WTC11 (cell line): Measurements from ENCODE around the gene SLC6A18. TPM values are rescaled to one million over a fixed set of nuclear protein-coding genes. Genes with fewer than 3 reads are reported as not detected.

Experiments used
- ATAC-seq: fragments of 200-7000 bp; cut with Tn5 transposase; 2 replicates; pipeline ENCODE4 v1.10.0; 2021; ENCODE audit warnings: mild to moderate bottlenecking, moderate library complexity
- CTCF ChIA-PET: fragments of 300-600 bp; sonication (Branson Sonifier 250); formaldehyde crosslinking; loops from one replicate; lab custom pipeline; 2021; ENCODE audit warnings: antibody characterized with exemption; lab: Charles Lee
- POLR2A ChIA-PET: fragments of 350-600 bp; sonication (Branson Sonifier 250); formaldehyde crosslinking; loops from one replicate; lab custom pipeline; 2021; ENCODE audit warnings: antibody characterized with exemption; lab: Charles Lee
- DNase-seq: peaks from one replicate; pipeline ENCODE4 v3.0.0; 2021; ENCODE audit warnings: low spot score
- H3K27ac Mint-ChIP-seq: 2 replicates; pipeline ENCODE4 v1.8.0; 2021; ENCODE audit warnings: mixed read lengths
- H3K27me3 Mint-ChIP-seq: 2 replicates; pipeline ENCODE4 v1.8.0; 2021; ENCODE audit warnings: low read depth, mild to moderate bottlenecking, moderate library complexity, mixed read lengths
- H3K36me3 Mint-ChIP-seq: 2 replicates; pipeline ENCODE4 v1.8.0; 2021; ENCODE audit warnings: mixed read lengths
- H3K4me1 Mint-ChIP-seq: 2 replicates; pipeline ENCODE4 v1.8.0; 2022; ENCODE audit warnings: mixed read lengths
- H3K4me3 Mint-ChIP-seq: 2 replicates; pipeline ENCODE4 v1.8.0; 2021; ENCODE audit warnings: mild to moderate bottlenecking, moderate library complexity, mixed read lengths
- H3K9me3 Mint-ChIP-seq: 2 replicates; pipeline ENCODE4 v1.8.0; 2021; ENCODE audit warnings: mixed read lengths
- ESRRA ChIP-seq: sonication (generic); formaldehyde crosslinking; IDR thresholded peaks from 2 replicates; pipeline ENCODE4 v1.8.1; 2022; ENCODE audit warnings: mild to moderate bottlenecking, missing genetic modification reagents, borderline replicate concordance
- ETV6 ChIP-seq: sonication (generic); formaldehyde crosslinking; IDR thresholded peaks from 2 replicates; pipeline ENCODE4 v1.8.1; 2022; ENCODE audit warnings: mild to moderate bottlenecking, missing genetic modification reagents
- FOXP1 ChIP-seq: sonication (generic); formaldehyde crosslinking; IDR thresholded peaks from 2 replicates; pipeline ENCODE4 v1.8.0; 2022; ENCODE audit warnings: missing genetic modification reagents, mild to moderate bottlenecking, moderate library complexity, borderline replicate concordance
- JUN ChIP-seq: sonication (generic); formaldehyde crosslinking; IDR thresholded peaks from 2 replicates; pipeline ENCODE4 v1.8.0; 2023; ENCODE audit warnings: mild to moderate bottlenecking, missing genetic modification reagents
- KAT7 ChIP-seq: sonication (generic); formaldehyde crosslinking; IDR thresholded peaks from 2 replicates; pipeline ENCODE4 v1.8.1; 2023; ENCODE audit warnings: missing genetic modification reagents, mild to moderate bottlenecking, borderline replicate concordance
- MXD4 ChIP-seq: fragments of 250-450 bp; sonication (Bioruptor Pico); IDR thresholded peaks from 2 replicates; pipeline ENCODE4 v1.8.0; 2021; ENCODE audit warnings: mild to moderate bottlenecking, moderate library complexity, borderline replicate concordance
- NFATC4 ChIP-seq: fragments of 250-450 bp; sonication (Bioruptor Pico); IDR thresholded peaks from 2 replicates; pipeline ENCODE4 v1.9.0; 2021; ENCODE audit warnings: mild to moderate bottlenecking
- NFYB ChIP-seq: sonication (generic); formaldehyde crosslinking; conservative IDR thresholded peaks from 2 replicates; pipeline ENCODE4 v1.8.0; 2022; ENCODE audit warnings: low read depth, missing genetic modification reagents
- RORB ChIP-seq: fragments of 250-450 bp; sonication (Bioruptor Pico); IDR thresholded peaks from 2 replicates; pipeline ENCODE4 v1.9.0; 2021; ENCODE audit warnings: mild to moderate bottlenecking
- SMAD3 ChIP-seq: sonication (generic); formaldehyde crosslinking; IDR thresholded peaks from 2 replicates; pipeline ENCODE4 v1.8.0; 2022; ENCODE audit warnings: missing genetic modification reagents, mild to moderate bottlenecking, borderline replicate concordance
- ZNF121 ChIP-seq: sonication (generic); formaldehyde crosslinking; IDR thresholded peaks from 2 replicates; pipeline ENCODE4 v1.8.0; 2023; ENCODE audit warnings: missing genetic modification reagents
- ZNF138 ChIP-seq: sonication (generic); formaldehyde crosslinking; conservative IDR thresholded peaks from 2 replicates; pipeline ENCODE4 v1.8.1; 2022; ENCODE audit warnings: mild to moderate bottlenecking, moderate library complexity, missing genetic modification reagents
- ZNF232 ChIP-seq: sonication (generic); formaldehyde crosslinking; IDR thresholded peaks from 2 replicates; pipeline ENCODE4 v1.8.0; 2022; ENCODE audit warnings: mild to moderate bottlenecking, missing genetic modification reagents
- total RNA-seq: library from RNA; stranded (reverse); gene quantifications from 3 replicates; pipeline ENCODE4 v1.2.3, GENCODE V29; 2021
- TF ChIP-seq, protein P1 (sequence below): fragments of 200-600 bp; IDR thresholded peaks from 2 replicates; pipeline ENCODE4 v1.8.0; 2022; ENCODE audit warnings: antibody characterized with exemption
- TF ChIP-seq, protein P2 (sequence below): sonication (generic); formaldehyde crosslinking; IDR thresholded peaks from 2 replicates; pipeline ENCODE4 v1.8.1; 2023; ENCODE audit warnings: mild to moderate bottlenecking, missing genetic modification reagents, moderate library complexity
- TF ChIP-seq, protein P3 (sequence below): sonication (generic); formaldehyde crosslinking; IDR thresholded peaks from 2 replicates; pipeline ENCODE4 v1.8.1; 2023; ENCODE audit warnings: mild to moderate bottlenecking, missing genetic modification reagents
- TF ChIP-seq, protein P4 (sequence below): sonication (generic); formaldehyde crosslinking; IDR thresholded peaks from 2 replicates; pipeline ENCODE4 v1.8.0; 2023; ENCODE audit warnings: missing genetic modification reagents, mild to moderate bottlenecking, borderline replicate concordance
- TF ChIP-seq, protein P5 (sequence below): sonication (generic); formaldehyde crosslinking; conservative IDR thresholded peaks from 2 replicates; pipeline ENCODE4 v1.8.1; 2023; ENCODE audit warnings: mild to moderate bottlenecking, low read depth, missing genetic modification reagents, moderate library complexity
- TF ChIP-seq, protein P6 (sequence below): sonication (generic); formaldehyde crosslinking; IDR thresholded peaks from 2 replicates; pipeline ENCODE4 v1.8.0; 2023; ENCODE audit warnings: mild to moderate bottlenecking, missing genetic modification reagents
- TF ChIP-seq, protein P7 (sequence below): sonication (generic); formaldehyde crosslinking; IDR thresholded peaks from 2 replicates; pipeline ENCODE4 v1.8.1; 2023; ENCODE audit warnings: mild to moderate bottlenecking, moderate library complexity, missing genetic modification reagents

Gene SLC6A18
- total RNA-seq, 1 experiment from 2014 or later, result not detected

DNA sequence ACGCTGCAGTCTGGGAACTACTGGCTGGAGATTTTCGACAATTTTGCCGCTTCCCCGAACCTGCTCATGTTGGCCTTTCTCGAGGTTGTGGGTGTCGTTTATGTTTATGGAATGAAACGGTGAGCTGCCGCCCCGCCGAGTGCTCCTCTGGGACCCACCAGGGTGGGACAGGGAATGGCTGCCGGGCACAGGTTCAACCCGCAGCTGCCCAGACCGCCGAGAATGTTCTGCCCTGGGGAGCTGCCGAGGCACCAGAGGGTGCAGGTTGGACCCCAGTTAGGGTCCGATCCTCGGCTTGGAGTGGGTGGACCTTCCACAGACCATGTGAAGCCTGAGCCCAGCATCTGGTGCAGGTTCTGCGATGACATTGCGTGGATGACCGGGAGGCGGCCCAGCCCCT is 19.1 kb downstream of the SLC6A18 start:
- CTCF ChIA-PET, result no interaction called here
- H3K4me3 Mint-ChIP-seq, result no peak overlapping the region
- no peak for DNase-seq

More for the DNA sequence above, 19.1 kb downstream of the SLC6A18 start:
- POLR2A ChIA-PET, result no interaction called here
- Mint-ChIP-seq H3K36me3 (no peaks in the 10 kb centered on the region), H3K27ac (no peak overlapping the region), H3K4me1 (peaks cover 3% of the 10 kb centered on the region; the same call in 1 of the 2 replicates), H3K9me3 (no peaks in the 10 kb centered on the region), H3K27me3 (no peaks in the 10 kb centered on the region)
- TF ChIP-seq ETV6 (CRISPR knock-in tag) (no peak), ZNF121 (CRISPR knock-in tag) (no peak), SMAD3 (CRISPR knock-in tag) (no peak), KAT7 (no peak), ZNF138 (CRISPR knock-in tag) (no peak), ESRRA (no peak), MXD4 (CRISPR knock-in tag) (no peak), NFATC4 (CRISPR knock-in tag) (no peak), FOXP1 (no peak), NFYB (CRISPR knock-in tag) (no peak), ZNF232 (CRISPR knock-in tag) (no peak), JUN (CRISPR knock-in tag) (no peak), RORB (CRISPR knock-in tag) (no peak)
- TF ChIP-seq, protein P1, sequence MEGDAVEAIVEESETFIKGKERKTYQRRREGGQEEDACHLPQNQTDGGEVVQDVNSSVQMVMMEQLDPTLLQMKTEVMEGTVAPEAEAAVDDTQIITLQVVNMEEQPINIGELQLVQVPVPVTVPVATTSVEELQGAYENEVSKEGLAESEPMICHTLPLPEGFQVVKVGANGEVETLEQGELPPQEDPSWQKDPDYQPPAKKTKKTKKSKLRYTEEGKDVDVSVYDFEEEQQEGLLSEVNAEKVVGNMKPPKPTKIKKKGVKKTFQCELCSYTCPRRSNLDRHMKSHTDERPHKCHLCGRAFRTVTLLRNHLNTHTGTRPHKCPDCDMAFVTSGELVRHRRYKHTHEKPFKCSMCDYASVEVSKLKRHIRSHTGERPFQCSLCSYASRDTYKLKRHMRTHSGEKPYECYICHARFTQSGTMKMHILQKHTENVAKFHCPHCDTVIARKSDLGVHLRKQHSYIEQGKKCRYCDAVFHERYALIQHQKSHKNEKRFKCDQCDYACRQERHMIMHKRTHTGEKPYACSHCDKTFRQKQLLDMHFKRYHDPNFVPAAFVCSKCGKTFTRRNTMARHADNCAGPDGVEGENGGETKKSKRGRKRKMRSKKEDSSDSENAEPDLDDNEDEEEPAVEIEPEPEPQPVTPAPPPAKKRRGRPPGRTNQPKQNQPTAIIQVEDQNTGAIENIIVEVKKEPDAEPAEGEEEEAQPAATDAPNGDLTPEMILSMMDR, result no peak
- TF ChIP-seq, protein P2, sequence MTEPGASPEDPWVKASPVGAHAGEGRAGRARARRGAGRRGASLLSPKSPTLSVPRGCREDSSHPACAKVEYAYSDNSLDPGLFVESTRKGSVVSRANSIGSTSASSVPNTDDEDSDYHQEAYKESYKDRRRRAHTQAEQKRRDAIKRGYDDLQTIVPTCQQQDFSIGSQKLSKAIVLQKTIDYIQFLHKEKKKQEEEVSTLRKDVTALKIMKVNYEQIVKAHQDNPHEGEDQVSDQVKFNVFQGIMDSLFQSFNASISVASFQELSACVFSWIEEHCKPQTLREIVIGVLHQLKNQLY (CRISPR knock-in tag), result no peak
- TF ChIP-seq, protein P3, sequence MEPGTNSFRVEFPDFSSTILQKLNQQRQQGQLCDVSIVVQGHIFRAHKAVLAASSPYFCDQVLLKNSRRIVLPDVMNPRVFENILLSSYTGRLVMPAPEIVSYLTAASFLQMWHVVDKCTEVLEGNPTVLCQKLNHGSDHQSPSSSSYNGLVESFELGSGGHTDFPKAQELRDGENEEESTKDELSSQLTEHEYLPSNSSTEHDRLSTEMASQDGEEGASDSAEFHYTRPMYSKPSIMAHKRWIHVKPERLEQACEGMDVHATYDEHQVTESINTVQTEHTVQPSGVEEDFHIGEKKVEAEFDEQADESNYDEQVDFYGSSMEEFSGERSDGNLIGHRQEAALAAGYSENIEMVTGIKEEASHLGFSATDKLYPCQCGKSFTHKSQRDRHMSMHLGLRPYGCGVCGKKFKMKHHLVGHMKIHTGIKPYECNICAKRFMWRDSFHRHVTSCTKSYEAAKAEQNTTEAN (CRISPR knock-in tag), result no peak
- TF ChIP-seq, protein P4, sequence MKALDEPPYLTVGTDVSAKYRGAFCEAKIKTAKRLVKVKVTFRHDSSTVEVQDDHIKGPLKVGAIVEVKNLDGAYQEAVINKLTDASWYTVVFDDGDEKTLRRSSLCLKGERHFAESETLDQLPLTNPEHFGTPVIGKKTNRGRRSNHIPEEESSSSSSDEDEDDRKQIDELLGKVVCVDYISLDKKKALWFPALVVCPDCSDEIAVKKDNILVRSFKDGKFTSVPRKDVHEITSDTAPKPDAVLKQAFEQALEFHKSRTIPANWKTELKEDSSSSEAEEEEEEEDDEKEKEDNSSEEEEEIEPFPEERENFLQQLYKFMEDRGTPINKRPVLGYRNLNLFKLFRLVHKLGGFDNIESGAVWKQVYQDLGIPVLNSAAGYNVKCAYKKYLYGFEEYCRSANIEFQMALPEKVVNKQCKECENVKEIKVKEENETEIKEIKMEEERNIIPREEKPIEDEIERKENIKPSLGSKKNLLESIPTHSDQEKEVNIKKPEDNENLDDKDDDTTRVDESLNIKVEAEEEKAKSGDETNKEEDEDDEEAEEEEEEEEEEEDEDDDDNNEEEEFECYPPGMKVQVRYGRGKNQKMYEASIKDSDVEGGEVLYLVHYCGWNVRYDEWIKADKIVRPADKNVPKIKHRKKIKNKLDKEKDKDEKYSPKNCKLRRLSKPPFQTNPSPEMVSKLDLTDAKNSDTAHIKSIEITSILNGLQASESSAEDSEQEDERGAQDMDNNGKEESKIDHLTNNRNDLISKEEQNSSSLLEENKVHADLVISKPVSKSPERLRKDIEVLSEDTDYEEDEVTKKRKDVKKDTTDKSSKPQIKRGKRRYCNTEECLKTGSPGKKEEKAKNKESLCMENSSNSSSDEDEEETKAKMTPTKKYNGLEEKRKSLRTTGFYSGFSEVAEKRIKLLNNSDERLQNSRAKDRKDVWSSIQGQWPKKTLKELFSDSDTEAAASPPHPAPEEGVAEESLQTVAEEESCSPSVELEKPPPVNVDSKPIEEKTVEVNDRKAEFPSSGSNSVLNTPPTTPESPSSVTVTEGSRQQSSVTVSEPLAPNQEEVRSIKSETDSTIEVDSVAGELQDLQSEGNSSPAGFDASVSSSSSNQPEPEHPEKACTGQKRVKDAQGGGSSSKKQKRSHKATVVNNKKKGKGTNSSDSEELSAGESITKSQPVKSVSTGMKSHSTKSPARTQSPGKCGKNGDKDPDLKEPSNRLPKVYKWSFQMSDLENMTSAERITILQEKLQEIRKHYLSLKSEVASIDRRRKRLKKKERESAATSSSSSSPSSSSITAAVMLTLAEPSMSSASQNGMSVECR (CRISPR knock-in tag), result no peak
- TF ChIP-seq, protein P5, sequence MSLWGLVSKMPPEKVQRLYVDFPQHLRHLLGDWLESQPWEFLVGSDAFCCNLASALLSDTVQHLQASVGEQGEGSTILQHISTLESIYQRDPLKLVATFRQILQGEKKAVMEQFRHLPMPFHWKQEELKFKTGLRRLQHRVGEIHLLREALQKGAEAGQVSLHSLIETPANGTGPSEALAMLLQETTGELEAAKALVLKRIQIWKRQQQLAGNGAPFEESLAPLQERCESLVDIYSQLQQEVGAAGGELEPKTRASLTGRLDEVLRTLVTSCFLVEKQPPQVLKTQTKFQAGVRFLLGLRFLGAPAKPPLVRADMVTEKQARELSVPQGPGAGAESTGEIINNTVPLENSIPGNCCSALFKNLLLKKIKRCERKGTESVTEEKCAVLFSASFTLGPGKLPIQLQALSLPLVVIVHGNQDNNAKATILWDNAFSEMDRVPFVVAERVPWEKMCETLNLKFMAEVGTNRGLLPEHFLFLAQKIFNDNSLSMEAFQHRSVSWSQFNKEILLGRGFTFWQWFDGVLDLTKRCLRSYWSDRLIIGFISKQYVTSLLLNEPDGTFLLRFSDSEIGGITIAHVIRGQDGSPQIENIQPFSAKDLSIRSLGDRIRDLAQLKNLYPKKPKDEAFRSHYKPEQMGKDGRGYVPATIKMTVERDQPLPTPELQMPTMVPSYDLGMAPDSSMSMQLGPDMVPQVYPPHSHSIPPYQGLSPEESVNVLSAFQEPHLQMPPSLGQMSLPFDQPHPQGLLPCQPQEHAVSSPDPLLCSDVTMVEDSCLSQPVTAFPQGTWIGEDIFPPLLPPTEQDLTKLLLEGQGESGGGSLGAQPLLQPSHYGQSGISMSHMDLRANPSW (CRISPR knock-in tag), result no peak
- TF ChIP-seq, protein P6, sequence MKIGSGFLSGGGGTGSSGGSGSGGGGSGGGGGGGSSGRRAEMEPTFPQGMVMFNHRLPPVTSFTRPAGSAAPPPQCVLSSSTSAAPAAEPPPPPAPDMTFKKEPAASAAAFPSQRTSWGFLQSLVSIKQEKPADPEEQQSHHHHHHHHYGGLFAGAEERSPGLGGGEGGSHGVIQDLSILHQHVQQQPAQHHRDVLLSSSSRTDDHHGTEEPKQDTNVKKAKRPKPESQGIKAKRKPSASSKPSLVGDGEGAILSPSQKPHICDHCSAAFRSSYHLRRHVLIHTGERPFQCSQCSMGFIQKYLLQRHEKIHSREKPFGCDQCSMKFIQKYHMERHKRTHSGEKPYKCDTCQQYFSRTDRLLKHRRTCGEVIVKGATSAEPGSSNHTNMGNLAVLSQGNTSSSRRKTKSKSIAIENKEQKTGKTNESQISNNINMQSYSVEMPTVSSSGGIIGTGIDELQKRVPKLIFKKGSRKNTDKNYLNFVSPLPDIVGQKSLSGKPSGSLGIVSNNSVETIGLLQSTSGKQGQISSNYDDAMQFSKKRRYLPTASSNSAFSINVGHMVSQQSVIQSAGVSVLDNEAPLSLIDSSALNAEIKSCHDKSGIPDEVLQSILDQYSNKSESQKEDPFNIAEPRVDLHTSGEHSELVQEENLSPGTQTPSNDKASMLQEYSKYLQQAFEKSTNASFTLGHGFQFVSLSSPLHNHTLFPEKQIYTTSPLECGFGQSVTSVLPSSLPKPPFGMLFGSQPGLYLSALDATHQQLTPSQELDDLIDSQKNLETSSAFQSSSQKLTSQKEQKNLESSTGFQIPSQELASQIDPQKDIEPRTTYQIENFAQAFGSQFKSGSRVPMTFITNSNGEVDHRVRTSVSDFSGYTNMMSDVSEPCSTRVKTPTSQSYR (CRISPR knock-in tag), result no peak
- TF ChIP-seq, protein P7, sequence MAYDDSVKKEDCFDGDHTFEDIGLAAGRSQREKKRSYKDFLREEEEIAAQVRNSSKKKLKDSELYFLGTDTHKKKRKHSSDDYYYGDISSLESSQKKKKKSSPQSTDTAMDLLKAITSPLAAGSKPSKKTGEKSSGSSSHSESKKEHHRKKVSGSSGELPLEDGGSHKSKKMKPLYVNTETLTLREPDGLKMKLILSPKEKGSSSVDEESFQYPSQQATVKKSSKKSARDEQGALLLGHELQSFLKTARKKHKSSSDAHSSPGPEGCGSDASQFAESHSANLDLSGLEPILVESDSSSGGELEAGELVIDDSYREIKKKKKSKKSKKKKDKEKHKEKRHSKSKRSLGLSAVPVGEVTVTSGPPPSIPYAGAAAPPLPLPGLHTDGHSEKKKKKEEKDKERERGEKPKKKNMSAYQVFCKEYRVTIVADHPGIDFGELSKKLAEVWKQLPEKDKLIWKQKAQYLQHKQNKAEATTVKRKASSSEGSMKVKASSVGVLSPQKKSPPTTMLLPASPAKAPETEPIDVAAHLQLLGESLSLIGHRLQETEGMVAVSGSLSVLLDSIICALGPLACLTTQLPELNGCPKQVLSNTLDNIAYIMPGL, result no peak
- ATAC-seq, result no peak
